ACHN (cell line): Measurements from ENCODE around the gene TMEM74B.

Experiments used
- DNase-seq: peaks from one replicate; pipeline ENCODE4 v3.0.0-alpha.2; 2015
- in situ Hi-C: cut with HindIII; loops from 2 replicates; pipeline ENCODE4 v1.10.0; 2017; ENCODE audit warnings: low sequenced_read_pairs, low pct_ligation_motif_present, low pct_unique_long_range_greater_than_20kb

Gene TMEM74B

DNA sequence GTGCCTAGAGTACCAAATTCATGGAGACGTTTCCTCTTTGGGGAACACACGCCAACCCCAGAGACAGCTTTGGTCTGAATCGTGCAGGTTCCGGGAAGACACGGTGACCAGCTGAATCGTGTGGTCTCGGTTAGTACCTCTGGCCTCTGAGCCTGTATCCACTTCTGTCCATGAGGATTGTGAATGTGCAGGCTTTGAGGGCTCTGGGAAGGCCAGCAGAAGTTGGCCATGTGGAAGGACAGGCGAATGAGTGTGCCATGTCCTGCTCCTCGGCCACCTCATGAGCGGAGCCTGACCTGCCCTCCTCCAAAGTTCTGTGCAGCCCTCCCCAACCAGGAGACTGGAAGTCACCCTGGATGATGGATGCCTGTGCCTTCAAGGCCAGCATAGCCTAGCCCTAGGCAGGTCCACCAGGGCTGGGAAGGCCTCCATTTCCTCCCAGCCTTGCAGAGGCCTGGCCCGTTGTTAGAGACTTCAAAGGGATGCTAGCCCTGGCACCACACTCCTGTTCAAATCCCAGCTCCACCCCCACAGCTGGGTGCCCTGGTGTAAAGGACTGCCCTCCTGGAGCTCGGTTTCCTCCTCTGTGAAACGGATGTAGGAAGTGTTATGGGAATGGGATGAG is 1.7 kb upstream of the TMEM74B start:
- in situ Hi-C loops = no loop called here

DNA sequence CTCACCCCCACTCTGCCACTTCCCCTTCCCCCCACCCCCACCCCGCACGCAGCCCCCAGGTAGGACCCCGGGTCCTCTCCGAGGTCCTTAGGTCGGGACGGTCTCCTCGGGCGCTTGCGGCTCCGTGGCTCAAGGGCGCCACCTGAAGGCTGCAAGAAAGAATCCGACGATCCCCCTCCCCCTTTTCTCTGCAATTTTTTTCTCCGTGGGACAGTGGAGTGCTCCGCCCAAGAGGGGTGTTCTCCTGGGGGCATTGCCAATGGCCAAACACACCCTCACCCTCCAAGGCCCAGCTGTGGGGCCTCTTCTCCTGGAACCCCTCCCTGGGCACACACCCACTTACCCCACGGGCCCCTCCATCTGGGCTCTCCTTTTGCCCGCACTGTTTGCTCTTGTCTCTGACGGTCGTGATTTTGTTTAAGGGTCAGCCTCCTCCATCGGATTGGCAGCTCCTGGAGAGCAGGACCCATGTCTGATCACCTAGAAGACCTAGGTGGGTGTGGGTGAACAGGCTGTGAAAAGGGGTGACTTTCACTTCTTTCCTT is 1.1 kb upstream of the TMEM74B start:
- DNase-seq = peak; percentile 61
- in situ Hi-C loops = no loop called here

More for the DNA sequence above, 1.7 kb upstream of the TMEM74B start:
- DNase-seq = no peak

DNA sequence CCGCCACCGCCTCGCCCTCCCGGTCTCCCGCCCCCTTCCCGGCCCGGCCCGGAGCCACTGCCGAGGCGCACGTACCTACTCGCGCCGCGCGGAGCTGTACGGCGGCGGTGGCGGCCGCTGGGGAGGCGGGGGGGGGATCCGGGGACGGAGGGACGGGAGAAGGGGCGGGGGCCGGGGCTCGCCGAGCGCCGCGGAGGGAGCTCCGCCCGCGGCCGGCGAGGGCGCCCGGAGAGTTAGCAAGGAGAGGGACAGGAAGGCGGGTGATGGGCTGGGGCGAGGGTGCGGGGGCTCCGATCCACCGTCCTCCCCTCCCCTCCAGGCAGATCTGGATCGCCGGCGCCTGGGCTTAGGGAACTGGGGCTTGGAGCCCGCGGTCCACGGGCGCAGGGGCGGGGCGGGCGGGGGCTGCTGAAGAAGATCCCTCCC is 548 bp upstream of the TMEM74B start:
- in situ Hi-C loops = no loop called here
- DNase-seq = peak; percentile 2

DNA sequence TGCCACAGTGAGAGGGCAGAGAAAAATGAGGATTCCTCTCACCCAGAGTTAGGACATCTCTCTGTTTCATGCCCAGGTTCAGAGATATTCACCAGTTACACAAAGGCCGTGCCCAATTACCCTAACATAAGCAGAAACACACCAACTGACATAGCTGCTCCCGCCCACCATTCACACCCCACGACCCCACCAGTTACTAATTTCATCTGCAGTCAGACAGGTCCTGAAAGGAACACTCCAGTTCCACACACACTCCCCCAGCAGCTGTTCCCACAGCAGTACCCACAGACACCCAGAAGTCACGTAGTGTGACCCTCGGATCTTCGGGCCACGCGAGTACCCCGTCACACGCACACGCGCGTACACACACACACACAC is 532 bp downstream of the TMEM74B start:
- DNase-seq = no peak
- in situ Hi-C loops = no loop called here

DNA sequence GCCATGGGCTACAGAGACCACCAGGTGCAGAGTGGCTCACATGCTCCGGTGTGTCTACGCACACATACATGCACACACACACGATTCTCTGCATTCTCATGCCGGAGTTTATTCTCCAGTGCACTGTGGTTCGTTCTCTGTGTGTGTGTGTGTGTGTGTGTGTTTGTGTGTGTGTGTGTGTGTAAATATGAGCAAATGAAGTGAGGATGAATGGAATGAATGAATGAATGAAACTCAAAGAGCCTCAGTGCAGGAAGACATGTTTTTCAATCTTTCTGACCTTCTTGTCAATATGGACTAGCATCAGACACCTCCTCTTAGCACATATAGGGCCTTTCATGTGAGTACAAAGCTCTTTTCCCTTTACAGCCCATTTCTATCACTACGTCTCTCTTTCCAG is 1.6 kb downstream of the TMEM74B start:
- no peak for DNase-seq
- in situ Hi-C loops = no loop called here

DNA sequence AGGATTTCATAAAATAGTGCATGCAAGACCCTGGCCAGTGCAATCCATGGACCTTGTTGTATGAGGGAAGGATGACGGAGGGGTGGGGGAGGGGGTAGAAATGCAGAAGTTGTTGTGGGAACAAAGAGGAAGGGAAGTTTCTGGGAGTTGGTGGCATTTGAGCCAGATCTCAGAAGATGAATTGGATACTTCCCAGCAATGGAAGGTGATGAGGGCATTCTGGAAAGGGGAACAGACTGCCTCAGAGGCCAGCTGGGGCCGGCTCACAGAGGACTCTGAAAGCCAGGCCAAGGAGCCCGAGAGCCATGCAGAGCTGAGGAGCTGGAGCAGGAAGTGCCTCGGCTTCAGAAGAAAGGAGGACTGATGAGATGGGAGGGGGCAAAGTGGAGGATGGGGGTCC is 2.7 kb downstream of the TMEM74B start:
- in situ Hi-C loops = no loop called here
- no peak for DNase-seq

DNA sequence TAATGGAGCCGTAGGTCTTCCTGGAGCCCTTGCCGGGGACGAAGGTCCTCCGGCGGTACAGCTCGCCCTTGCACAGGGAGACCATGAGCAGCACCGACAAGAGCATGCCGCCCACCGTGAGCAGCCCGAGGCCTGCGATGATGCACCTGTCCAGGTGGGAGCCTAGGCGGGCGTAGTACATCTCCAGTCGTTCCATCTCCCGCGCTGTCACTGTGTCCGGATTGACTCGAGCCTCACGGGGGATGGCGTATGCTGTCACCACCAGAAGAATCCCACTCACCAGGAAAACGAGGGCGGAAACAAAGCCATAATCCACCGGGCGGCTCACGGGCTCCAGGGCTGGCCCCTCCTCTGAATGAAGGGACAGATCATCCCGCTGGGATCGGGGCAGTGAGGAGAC is 3.8 kb downstream of the TMEM74B start:
- in situ Hi-C loops = no loop called here
- DNase-seq = no peak

DNA sequence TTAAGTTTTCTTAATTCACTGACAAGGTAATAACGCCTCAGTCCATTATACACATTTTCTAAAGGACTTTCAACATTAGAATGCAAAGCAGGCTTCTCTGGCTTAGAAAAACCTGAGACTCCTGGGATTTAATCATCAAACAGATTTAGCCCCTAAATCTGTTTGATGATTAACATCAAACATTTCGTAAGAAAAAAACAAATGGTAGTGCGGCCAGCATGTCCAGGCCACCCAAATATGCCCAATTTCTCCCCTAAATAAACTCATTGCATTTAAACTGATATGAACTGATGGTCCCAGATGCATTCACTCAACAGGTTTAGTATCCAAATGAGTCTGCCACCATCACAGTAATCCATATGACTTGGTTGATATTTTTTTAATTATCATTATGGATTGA is 6.2 kb downstream of the TMEM74B start:
- in situ Hi-C loops = no loop called here
- no peak for DNase-seq

DNA sequence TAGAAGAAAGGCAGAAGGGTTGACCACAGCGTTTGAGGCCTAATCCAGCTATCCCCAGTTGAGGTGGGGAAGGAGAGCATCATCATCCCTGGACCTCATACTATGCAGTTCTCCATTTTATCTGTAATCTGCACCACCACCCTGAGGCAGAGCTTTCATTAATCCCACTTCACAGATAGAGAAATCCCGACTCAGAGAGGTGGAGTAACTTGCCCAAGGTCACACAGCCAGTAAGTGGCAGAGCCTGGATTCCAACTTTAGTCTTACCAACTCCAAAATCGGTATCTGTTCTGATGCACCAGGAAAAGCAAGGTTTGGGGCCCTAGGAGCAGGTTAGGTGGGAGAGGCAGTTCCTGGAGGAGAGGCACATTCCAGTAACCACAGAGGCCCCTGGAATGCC is 6.7 kb downstream of the TMEM74B start:
- DNase-seq = no peak
- in situ Hi-C loops = no loop called here

DNA sequence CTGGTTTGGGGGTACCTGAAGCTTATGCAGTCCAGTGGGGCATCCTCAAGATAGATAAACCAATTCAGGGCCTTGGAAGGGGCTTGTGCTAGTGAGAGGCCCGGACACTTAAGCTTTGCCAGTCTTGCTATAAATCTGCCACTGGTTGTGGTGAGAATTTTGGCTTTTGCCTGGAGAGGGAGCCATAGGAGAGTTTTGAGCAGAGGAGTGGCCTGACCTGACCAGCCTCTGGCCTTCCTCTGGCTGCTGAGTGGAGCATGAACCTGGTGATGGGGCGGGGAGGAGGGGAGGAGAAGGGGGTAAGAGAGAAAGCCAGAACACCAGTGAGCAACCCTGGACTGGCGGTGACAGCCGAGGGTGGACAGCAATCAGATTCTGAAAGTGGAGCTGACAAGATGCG is 7.1 kb downstream of the TMEM74B start:
- peak; percentile 46 for DNase-seq
- in situ Hi-C loops = no loop called here

DNA sequence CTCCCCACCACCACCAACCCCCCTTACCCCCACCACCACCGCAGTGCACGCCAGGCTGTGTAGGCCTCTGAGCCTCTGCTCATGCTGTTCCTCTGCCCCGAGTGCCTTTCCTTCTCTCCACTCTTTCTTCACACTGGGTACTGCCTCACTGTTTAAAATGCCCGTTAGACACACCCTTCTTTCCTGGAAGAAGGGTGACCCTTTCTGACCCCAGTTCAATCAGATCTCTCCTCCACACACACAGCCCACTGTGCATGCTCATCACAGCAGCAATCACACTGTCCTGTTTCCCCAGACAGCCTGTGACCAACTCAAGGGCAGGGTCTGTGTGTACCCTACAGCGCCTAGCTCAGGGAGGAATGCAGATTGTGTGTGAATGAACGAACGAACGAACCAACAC is 10.0 kb downstream of the TMEM74B start:
- in situ Hi-C loops = no loop called here

DNA sequence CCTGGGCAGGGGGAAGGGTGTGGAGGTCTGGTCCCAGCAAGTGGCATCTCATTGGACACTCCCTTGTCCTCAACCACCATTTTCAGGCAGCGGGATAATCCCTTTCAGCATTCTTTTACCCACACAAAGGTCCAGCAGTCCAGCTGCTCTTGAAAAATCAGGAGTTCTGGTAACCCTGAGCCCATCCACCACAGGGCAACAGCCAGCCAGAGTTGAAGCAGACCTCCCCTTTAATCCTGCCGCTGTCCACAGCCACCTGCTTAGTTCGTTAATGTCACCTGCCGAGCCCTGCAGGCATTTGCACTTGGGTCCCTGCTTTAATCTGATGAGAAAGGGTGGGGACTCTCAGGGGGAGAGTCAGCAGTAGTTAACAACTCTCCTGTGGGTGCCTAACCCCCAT is 11.1 kb downstream of the TMEM74B start:
- no peak for DNase-seq
- in situ Hi-C loops = no loop called here

More for the DNA sequence above, 10.0 kb downstream of the TMEM74B start:
- no peak for DNase-seq

DNA sequence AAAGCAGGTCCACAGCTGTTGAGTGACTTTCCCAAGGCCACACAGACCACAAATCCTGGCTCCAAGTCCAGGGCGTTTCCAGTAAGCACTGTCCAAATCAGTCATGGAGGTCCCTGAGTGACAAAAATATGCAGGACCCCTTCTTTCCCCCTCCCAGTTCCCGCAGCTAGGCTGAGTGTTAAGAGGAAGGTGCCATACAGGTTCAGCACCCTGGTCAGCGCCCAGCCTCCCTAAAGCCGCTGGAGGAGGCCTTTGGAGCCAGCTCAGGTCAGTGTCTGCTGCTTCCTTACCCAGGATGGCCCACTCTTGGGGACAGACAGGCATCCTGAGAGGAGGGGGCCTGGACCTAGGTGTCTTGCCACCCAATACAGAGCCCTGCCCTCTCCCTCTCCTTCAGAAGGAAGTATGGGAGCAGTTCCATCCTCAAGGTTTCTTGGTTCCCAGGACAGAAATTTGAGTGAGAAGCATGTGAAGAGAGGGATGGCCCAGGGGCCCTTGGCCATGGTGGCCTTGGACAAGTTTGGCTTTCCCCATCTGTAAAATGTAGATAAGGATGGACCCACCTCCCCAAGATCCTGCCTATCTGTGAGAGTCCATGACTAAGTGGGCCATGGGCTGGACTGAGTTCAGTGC is 13.2 kb downstream of the TMEM74B start:
- in situ Hi-C loops = no loop called here
- DNase-seq = peak; percentile 41

DNA sequence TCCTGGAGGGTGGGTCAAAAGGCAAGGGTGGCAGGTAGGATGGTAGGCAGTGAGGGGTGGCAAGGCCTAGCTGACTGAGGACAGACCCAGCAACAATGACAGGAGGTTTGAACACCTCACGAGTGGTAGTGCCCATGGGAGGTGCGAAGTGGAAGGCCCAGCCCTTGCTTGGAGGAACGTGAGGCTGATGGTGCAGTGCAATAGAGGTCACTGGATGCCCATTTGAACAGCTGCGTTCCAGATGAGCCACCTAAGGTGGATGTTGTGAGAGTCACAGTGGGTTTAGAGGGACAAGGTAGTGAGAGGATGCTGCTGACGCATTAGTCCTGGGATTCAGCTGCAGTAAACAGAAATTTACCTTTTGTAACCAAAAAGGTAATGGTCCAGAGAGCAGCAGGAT is 15.6 kb downstream of the TMEM74B start:
- no peak for DNase-seq
- in situ Hi-C loops = no loop called here

DNA sequence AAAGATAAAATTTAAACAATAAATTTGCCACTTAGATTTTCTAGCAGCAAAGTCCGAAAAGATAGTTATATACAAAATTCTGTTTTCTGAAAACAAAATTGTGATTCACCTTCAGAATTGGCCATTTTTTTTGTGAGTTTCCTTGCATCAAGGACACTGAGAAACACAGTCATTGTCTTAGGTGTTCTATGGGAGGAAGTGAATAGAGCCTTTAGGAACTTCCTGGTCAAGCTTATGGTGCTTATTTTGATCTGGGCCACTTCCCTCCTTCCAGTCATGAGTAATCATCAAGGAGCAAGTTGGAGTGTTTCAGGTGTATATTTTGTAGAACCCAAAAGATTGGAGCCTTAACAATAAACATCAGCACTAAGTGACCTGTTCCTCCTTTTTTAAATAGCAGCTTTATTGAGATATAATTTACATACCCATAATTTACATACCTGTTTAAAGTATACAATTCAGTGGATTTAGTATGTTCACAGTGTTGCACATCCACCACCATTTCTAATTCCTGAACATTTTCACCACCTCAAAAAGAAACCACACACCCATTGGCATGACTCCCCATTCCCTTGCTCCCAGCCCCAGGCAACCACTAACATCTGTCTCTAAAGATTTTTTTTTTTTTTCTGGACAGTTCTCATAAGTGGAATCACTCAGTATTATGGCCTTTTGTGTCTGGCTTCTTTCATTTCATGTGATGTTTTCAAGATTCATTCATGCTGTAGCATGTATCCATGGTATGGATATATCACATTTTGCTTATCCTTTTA is 17.6 kb downstream of the TMEM74B start:
- in situ Hi-C loops = no loop called here
- no peak for DNase-seq

DNA sequence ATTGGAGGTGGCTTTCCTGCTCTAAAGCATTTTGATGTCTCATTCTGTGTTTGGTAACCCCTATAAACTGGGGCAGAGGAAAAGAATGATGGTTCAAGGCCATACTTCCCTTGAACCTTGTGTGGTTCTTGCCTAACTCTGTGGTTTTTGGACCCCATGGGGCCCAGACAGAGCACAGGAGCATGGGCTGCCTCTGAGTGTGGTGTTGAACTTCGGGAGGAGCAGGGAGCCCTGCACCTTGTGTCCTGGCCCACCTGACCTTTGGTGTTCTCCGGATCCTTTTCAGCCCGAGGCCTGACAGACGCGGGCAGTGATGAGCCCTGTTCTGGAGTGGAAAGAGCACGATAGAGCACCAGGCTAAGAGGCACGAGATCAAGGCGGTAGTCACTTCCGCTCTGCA is 18.8 kb downstream of the TMEM74B start:
- in situ Hi-C loops = no loop called here
- DNase-seq = no peak

DNA sequence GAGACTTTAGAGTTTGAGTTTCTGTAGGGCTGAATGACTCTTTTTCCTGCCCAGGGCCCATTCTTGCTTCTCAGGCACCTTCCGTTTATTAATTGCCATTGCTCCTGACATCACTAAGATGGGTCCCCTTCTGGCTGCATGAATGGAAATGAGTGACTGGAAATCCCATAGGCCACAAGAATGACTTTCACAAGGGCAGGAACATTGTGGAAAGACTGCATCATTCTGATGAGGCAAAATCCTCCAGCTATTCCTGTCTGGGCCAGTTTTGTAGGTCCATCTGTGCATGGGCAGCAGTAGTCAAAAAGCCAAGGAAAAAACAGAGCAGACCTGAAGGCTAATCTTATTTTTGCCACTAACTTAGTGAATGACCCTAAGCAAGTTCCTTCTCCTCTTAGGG is 19.3 kb downstream of the TMEM74B start:
- in situ Hi-C loops = no loop called here
- no peak for DNase-seq

DNA sequence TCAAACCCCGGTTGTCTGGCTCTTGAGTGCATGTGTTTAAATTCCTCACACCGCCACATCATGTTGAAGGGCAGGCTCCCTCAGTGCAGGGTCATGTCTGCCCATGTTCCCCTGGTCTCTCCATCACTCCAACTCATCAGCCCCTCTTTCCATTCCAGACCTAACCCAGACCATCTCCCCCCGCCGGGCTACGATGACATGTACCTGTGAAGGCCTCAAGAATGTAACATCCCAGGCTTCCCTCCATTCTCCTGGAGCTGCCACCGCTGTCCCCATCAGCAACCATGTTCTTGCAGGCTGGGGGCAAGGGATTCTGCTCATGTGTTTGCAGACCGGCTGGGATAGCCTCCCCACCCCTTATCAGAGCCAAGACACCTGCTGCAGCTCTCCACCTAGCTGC is 19.9 kb downstream of the TMEM74B start:
- no peak for DNase-seq
- in situ Hi-C loops = no loop called here

DNA sequence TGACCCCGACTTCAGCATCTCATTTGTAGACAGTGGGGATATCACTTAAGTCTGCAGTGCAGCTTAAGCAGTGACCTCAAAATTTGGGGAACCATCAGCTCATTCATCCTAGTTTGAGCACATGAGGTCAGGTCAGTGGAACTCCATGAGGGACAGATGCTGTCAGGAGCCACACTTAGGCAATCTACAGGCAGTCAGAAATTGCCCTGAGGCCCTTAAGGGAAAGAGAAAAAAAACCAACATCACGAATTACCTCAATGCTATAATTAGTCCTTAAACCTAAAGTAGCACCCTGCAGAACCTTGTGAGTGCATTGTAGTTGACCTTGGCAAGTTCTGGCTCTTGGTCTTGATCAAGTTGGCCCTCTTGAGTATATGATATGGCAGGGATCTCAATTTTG is 21.1 kb downstream of the TMEM74B start:
- in situ Hi-C loops = no loop called here
- DNase-seq = no peak

DNA sequence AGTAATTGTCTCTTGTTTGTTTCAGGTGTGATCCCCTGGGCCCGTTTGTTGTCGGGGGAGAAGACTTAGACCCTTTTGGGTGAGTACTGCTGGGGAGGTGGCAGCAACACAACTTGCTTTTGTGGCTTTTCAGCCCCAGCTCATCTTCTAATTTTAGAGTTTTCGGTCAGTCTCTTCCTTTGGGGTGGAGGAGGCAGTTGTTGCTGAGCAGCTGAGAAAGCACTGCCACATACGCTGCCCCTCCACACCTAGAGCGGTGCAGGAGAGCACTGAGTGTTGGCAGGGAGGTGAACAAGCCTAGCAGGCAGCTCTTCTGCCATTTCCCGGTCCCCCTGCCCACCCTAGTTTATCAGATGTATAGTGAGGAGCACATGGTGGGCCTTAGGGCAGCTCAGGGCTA is 21.7 kb downstream of the TMEM74B start:
- DNase-seq = no peak
- in situ Hi-C loops = no loop called here
